ENCODE results near the gene KRTAP20-2. TPM values are rescaled to one million over a fixed set of nuclear protein-coding genes. Genes with fewer than 3 reads are reported as not detected.

KRTAP20-2 gene
- total and polyA plus RNA-seq, 2 donors (not counting 1 experiment from before 2014, with no cell fraction given) = not detected

- H3K9ac ChIP-seq (ENCODE audit: low read length) = no peak overlapping the region
- no peak overlapping the region for H2AFZ ChIP-seq (ENCODE audit: insufficient read depth, low read depth, low read length, poor library complexity, severe bottlenecking)
- TF ChIP-seq EZH2 (IDR thresholded peaks at IDR 0.05; ENCODE audit: borderline replicate concordance, insufficient read depth, low read depth, low read length, poor library complexity, severe bottlenecking) = no peak
- no peak for TF ChIP-seq CTCF (IDR thresholded peaks at IDR 0.05)
- H4K20me1 ChIP-seq (ENCODE audit: control insufficient read depth, insufficient read depth, low read length, poor library complexity, severe bottlenecking) = no peaks in the 10 kb centered on the region
- peaks cover 0 to 11% (median 2%) of the 10 kb centered on the region in 3 donors for H3K9me3 ChIP-seq (ENCODE audit: control extremely low read depth in 1 of 3, control insufficient read depth in 2 of 3, insufficient read depth in 1 of 3, low read length in 2 of 3)
- CTCF ChIA-PET = no interaction called here
- H3K4me3 ChIP-seq (ENCODE audit: control extremely low read depth in 1 of 5, extremely low read depth in 1 of 5, insufficient read depth in 1 of 5, low read depth in 2 of 5, low read length in 4 of 5) = no peak overlapping the region
- H3K79me2 ChIP-seq (ENCODE audit: control insufficient read depth, insufficient read depth, low read length) = no peaks in the 10 kb centered on the region
- Mint-ChIP-seq H3K27ac (no peak overlapping the region), H3K4me1 (no peaks in the 10 kb centered on the region), H3K27me3 (no peaks in the 10 kb centered on the region), H3K9me3 (ENCODE audit: insufficient read depth) (no peaks in the 10 kb centered on the region), H3K4me3 (no peak overlapping the region)
- no peaks in the 10 kb centered on the region for H3K36me3 ChIP-seq (replicated peaks in 1 of 2; ENCODE audit: control extremely low read depth in 1 of 2, control insufficient read depth in 1 of 2, extremely low read depth in 1 of 2, insufficient read depth in 2 of 2, low read length in 1 of 2)
- H3K27ac ChIP-seq (ENCODE audit: low read length in 2 of 2) = no peak overlapping the region
- ATAC-seq (ENCODE audit: low read depth) (no peak), DNase-seq (no peak)
- POLR2A ChIA-PET = no interaction called here
- H3K4me1 ChIP-seq (ENCODE audit: control insufficient read depth in 2 of 2, insufficient read depth in 2 of 2, low read length in 2 of 2) = no peaks in the 10 kb centered on the region
- H3K4me2 ChIP-seq (replicated peaks; ENCODE audit: low read depth, low read length, poor library complexity, severe bottlenecking) = no peak overlapping the region
- intact Hi-C loops (cut with micrococcal nuclease) = no loop called here
- H3K27me3 ChIP-seq (replicated peaks in 1 of 4; ENCODE audit: control extremely low read depth in 1 of 4, control insufficient read depth in 3 of 4, insufficient read depth in 4 of 4, low read length in 3 of 4) = no peaks in the 10 kb centered on the region
Observed at GRCh38 chr21:30620080-30620479, 14.9 kb upstream of the KRTAP20-2 start.

- WGBS (ENCODE audit: insufficient coverage) = no CpG with 5 or more reads among the region's 3 CpGs
- no peaks in the 10 kb centered on the region for H3K4me1 Mint-ChIP-seq
- no peak for DNase-seq
- no peak within 1 kb of the TSS for H3K27ac ChIP-seq (ENCODE audit: low read length in 2 of 2)
- no peaks in the 10 kb centered on the region for H3K27me3 ChIP-seq (replicated peaks in 1 of 4; ENCODE audit: control extremely low read depth in 1 of 4, control insufficient read depth in 3 of 4, insufficient read depth in 4 of 4, low read length in 3 of 4)
- H3K4me3 Mint-ChIP-seq = no peak within 1 kb of the TSS
- H3K4me2 ChIP-seq (replicated peaks; ENCODE audit: low read depth, low read length, poor library complexity, severe bottlenecking) = no peak within 1 kb of the TSS
- intact Hi-C loops (cut with micrococcal nuclease) = no loop called here
- H3K4me1 ChIP-seq (ENCODE audit: control insufficient read depth in 2 of 2, insufficient read depth in 2 of 2, low read length in 2 of 2) = no peaks in the 10 kb centered on the region
- no peaks in the 10 kb centered on the region for H3K79me2 ChIP-seq (ENCODE audit: control insufficient read depth, insufficient read depth, low read length)
- H3K9me3 ChIP-seq (ENCODE audit: control extremely low read depth in 1 of 3, control insufficient read depth in 2 of 3, insufficient read depth in 1 of 3, low read length in 2 of 3) = peaks cover 0 to 15% (median 2%) of the 10 kb centered on the region in 3 donors
- no peaks in the 10 kb centered on the region for H4K20me1 ChIP-seq (ENCODE audit: control insufficient read depth, insufficient read depth, low read length, poor library complexity, severe bottlenecking)
- H3K27me3 Mint-ChIP-seq = no peaks in the 10 kb centered on the region
- ChIA-PET CTCF (no interaction called here), POLR2A (no interaction called here)
- no peak within 1 kb of the TSS for H3K9ac ChIP-seq (ENCODE audit: low read length)
- TF ChIP-seq EZH2 (IDR thresholded peaks at IDR 0.05; ENCODE audit: borderline replicate concordance, insufficient read depth, low read depth, low read length, poor library complexity, severe bottlenecking) (no peak), CTCF (IDR thresholded peaks at IDR 0.05) (no peak)
- no peaks in the 10 kb centered on the region for H3K36me3 ChIP-seq (replicated peaks in 1 of 2; ENCODE audit: control extremely low read depth in 1 of 2, control insufficient read depth in 1 of 2, extremely low read depth in 1 of 2, insufficient read depth in 2 of 2, low read length in 1 of 2)
- no peaks in the 10 kb centered on the region for H3K9me3 Mint-ChIP-seq (ENCODE audit: insufficient read depth)
- H2AFZ ChIP-seq (ENCODE audit: insufficient read depth, low read depth, low read length, poor library complexity, severe bottlenecking) = no peak within 1 kb of the TSS
- no peak within 1 kb of the TSS for H3K4me3 ChIP-seq (ENCODE audit: control extremely low read depth in 1 of 5, extremely low read depth in 1 of 5, insufficient read depth in 1 of 5, low read depth in 2 of 5, low read length in 4 of 5)
- ATAC-seq (ENCODE audit: low read depth) = no peak
- H3K27ac Mint-ChIP-seq = no peak within 1 kb of the TSS
Observed at GRCh38 chr21:30620522-30620921, 14.5 kb upstream of the KRTAP20-2 start, which contains the start of gene KRTAP20-4. KRTAP20-4 (plus strand) TSS chr21:30620627.
